Hematopoietic multipotent progenitor cell (in vitro differentiated cells): ENCODE data around the gene NEUROD4. TPM values are rescaled to one million over a fixed set of nuclear protein-coding genes. Genes with fewer than 3 reads are reported as not detected.
"Not testable (repeated sequence)": the region's sequence is repeated elsewhere in the genome, so short reads cannot be mapped to it uniquely, and the experiment has no call there.

Source experiments
- DNase-seq, 3 donors: peaks; one replicate each; pipeline ENCODE4 v3.0.0-alpha.2; 2011 to 2015; ENCODE audit warnings: low read depth in 2 of 3, low spot score in 2 of 3
- total RNA-seq: library from RNA; depleted of rRNA; stranded (reverse); fragments of >200 nt; gene quantifications from one replicate; pipeline ENCODE4 v1.2.3, GENCODE V29; 2012

Gene NEUROD4, protein sequence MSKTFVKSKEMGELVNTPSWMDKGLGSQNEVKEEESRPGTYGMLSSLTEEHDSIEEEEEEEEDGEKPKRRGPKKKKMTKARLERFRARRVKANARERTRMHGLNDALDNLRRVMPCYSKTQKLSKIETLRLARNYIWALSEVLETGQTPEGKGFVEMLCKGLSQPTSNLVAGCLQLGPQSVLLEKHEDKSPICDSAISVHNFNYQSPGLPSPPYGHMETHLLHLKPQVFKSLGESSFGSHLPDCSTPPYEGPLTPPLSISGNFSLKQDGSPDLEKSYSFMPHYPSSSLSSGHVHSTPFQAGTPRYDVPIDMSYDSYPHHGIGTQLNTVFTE
- not detected for total RNA-seq

DNA sequence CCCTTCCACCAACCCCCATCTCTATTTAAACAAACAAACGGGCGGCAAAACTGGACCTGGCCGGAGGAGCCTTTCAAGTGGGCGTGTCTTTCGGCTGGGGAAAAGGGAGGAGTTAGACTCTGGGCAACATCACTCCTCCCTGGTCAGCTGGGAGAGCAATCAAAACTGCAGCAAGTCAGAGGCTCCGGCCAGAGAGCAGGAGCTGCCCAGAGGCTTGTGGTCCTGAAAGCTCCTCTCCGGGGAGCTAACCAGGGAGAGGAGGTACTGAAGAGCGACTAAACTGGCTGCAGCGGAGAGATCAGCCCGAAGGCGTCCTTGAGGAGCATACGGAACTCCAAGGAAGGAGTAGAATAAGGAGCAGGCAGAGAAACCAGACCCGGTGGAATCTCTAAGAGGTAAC lies at the start of gene NEUROD4:
Gene NEUROD4 (plus strand): TSS at position 191 of the 400 bp plus-strand sequence. CDS start 6,466 bp downstream, outside the sequence.
- peak in 2 of 3 donors; percentile 52 to 76 for DNase-seq

DNA sequence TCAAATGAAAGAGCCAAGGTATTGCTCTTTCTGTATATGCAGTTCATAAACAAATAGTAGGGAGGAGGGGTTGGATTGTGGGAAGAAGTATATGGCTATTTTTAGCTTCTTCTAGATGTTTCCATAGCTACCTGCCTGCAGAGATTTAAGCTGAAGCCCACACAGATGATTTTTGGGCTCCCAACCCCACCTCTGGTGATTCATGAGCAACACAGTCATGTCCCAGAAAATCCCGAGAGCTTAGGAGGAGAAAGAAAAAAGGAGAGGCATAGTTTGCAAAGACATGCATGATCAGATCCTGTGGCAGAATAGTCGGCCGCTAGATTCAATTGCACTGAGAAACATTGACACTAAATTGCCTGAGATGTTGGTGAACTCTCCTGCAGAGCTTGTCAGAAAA lies 49.0 kb upstream of the NEUROD4 start:
- DNase-seq, result no peak

DNA sequence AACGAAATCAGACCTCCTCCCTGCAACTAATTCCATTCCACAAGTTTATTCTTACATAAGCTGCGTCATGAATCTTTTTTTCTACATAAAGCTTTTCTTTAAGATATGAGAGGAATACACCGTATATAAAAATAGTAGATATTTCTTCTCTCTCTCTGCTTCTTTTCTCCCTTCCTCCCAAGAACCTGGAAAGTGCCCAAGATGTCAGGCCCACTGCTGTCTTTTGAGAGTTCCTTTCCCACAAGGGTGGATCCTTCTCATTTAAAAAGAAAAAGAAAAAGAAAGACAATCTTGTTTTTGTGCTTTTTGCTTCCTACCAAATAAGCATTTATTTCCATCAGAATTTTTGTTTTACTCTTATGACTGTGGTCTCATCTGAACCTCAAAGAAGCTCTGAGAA lies 46.2 kb upstream of the NEUROD4 start:
- no peak for DNase-seq

DNA sequence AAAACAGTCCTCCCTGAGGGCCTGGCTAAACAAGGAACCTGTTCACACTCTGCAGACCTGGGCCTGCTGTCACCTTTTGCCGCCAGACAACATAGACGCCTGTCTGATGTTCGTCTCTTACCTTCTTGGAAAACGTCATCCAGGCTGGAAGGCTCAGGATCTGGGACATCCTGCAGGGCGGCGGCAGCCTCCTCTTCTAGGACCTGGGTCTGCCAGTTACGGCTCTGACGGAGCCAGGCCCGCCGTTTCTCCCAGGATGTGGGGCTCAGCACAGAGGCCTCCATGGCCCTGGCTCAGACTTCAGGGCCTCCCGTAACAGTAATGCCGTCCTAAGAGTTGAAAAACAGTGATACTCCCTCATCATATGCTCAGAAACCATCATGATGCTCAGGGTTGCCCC lies 45.5 kb upstream of the NEUROD4 start:
- no peak for DNase-seq

DNA sequence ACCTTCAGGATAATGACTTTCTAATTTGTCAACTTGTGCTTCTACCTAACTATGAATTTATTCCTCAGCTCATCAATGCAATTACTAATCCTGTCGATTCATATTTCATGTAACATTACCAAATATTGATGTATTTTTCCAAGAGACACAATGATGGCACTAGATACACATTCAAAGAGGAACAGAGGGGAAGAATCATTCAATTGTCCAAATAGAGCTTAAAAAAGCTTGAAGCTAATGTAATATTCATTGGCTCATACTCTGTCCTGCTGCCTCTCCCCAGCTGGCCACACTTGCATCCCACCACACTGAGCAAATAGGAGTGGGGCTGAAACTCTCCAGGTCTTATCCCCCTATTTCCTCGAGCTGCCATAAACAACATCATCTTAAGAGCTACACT lies 44.5 kb upstream of the NEUROD4 start:
- no peak for DNase-seq

DNA sequence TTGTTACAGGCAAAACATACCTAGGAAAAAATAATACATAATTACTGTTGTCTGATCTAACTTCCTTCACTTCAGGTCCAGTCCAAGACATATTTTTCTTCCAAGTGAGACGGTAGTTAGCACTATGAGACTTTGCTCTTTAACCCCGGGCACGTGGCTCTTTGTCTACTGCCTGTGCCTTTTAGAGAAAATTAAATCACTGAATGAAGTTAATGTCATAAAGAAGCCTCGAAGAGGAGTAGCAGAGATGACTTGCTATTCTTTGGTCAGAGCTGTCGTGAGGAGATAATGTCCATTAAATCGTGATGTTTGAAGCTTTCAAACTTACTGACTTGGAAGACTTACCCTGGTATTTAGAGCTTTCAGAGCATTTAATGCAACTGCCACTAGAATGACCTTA lies 43.9 kb upstream of the NEUROD4 start:
- DNase-seq, result no peak

DNA sequence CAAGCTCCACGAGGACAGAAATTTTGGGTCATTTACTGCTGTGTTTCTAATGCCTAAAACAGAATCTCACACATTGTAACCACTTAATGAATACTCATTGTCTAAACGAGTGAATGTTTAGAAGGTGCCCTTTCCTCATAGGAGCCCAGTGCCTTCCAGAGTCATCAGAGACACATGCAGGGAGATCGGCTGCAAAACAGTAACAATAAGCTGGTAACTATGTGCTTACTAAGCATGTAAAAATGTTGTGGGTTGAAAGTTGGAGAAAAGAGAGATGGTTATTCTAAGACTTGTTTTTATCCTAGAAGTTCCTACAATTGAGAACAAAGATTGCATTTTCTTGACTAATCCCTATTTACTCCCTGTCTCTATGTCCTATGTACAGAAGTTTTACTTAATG lies 42.6 kb upstream of the NEUROD4 start:
- no peak for DNase-seq

DNA sequence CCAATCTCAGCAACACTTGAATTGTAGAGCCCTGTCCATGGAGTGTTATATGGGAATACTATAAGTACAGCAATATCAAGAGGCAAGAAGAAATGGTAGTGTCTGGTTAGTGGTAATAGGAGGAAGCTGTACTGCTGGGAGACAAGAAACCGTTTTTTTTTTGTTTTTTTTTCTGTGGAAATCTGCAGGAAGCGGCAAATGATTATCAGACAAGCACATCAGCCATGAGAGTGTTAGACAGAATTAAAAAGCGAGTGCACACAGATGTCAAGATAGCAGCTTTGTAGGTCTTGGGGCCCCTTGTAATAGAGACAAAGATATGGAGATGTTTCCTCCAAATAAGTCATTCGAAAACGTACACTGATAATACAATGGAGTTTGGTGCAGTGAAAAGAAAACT lies 41.9 kb upstream of the NEUROD4 start:
- DNase-seq, result peak in 2 of 3 donors; percentile 46 to 64

DNA sequence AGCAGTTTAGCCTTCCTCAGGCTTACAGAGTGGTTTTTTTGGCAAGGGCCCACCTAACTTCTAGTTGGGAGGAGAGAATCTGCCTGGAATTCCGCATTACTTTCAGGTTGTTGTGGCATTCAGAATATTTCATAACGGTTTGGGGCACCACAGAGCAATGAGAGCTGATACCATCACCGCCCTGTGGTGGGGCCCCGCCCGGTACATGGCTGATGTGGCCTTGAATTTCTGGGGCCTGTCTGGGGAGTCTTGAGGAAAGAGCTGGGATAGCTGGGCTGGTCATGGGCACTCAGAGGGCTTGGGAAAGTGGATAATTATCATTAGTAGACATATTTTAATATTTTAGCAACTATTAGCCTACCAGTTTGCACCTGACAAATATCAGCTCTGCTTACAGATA lies 39.4 kb upstream of the NEUROD4 start:
- DNase-seq, result no peak

DNA sequence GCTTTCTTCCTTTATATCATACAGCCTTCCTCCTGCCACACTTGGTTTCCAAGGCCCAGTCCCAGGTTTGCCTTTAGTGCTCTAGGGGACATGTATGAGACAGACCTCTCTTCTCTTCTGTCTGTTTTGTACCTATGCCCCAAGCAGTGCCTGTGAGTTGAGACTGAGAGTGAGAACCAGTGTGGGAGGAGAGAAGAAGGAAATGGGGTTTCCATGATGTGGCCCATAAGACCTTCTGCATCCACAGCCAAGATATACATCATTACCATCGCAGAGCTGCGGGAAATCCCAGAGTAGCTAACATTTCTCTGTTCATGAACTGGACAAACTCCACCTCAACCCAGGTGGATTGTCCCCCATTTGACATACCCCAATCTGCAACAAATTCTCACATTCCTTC lies 38.0 kb upstream of the NEUROD4 start:
- no peak for DNase-seq

DNA sequence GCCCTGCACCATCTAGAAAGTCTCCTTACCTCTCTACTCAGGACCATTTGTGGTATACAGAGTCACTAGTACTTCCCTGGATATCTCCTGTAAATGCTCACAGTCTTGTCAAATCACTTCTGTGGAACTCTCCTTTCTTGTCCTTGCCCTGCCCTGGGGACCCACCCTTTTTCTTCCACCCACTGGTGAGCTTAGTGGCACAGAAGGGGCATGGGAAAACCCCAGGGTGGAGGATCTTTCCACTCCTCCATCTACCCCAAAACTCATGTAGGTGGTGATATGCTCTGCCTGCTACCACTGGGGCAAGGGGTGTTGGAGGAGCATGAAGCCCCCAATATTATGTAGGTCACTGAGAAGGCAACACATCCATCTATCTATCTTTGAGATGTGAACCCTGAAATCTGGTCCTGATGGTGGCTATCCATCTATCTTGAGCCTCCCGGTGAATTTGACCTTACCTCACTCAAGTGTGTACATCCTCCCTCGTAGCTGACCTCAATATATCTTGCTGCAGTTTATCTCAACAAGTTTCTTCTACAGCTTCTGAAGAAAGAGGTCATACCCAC lies 36.2 kb upstream of the NEUROD4 start:
- no peak for DNase-seq

DNA sequence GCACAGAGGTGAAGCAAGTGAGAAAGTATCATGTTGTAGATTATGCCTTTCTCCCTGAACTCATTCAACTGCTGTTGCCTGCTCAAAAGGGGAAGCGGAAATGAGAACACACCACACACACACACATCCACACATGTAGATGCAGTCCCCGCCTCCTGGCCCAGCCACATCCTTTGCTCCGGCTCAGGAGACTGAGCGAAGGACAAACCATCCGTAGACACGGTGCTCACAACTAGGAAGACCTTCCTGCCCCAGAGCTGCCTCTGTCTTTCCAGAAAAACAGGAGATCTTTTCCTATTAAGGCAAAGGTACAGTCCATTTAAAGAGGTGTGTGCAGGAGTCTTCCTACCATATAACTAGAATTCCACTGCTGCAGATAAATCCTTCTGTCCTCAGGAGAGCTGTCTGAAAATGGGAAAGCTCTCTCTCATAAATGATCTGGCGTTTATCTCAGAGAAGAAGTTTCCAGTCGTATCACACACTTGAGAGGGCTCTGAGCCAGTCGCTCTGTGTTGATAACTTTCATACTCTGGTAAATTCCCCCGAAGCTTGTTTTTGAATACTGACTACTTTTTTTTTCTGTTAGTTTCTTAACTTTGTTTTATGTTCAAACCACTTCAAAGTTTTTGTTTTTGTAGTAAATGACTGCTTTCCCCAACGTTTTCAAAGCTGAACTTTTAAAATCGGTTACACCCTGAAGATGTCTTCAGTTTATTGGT lies 35.0 kb upstream of the NEUROD4 start, which contains the start of gene TESPA1:
Gene TESPA1 (minus strand): TSS at position 105 of the 719 bp plus-strand sequence. CDS start 10,200 bp downstream, outside the sequence.
- DNase-seq, result peak; percentile 61 to 95 (median 91)

DNA sequence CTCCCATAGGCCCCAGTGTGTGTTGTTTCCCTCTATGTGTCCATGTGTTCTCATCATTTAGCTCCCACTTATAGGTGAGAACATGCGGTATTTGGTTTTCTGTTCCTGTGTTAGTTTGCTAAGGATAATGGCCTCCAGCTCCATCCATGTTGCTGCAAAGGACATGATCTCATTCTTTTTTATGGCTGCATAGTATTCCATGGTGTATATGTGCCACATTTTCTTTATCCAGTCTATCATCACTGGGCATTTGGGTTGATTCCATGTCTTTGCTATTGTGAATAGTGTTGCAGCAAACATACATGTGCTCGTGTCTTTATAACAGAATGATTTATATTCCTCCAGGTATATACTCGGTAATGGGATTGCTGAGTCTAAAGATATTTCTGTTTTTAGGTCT lies 33.0 kb upstream of the NEUROD4 start:
- DNase-seq, result not testable (repeated sequence)

DNA sequence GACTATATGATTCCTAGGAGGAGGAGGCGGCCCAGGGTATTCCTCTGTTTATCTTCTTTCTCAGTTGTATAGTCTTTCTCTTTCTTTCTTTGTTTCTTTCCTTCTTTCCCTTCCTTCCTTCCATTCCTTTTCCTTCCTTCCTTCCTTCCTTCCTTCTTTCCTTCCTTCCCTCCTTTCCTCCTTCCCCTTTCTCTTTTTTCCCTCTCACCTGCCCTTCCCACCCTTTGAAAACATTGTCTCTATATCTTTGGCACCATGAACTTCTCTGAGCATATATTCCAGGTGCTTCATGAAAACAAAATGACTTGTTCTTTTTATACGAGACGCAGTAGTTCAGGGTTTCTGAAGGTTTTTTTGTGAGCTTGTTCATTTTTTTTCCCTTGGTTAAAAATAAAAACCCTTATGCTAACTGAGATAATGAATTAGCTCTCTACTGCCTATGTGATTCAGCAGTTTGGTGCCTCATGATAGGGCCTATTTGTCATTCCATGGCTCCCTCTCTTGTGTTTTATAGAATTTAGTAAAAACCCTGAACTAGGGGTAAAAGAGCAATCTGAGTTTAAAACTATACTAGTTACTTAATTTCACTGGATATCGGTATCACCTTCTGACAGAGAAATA lies 32.1 kb upstream of the NEUROD4 start:
- DNase-seq, result peak in 2 of 3 donors; percentile 52 to 72

DNA sequence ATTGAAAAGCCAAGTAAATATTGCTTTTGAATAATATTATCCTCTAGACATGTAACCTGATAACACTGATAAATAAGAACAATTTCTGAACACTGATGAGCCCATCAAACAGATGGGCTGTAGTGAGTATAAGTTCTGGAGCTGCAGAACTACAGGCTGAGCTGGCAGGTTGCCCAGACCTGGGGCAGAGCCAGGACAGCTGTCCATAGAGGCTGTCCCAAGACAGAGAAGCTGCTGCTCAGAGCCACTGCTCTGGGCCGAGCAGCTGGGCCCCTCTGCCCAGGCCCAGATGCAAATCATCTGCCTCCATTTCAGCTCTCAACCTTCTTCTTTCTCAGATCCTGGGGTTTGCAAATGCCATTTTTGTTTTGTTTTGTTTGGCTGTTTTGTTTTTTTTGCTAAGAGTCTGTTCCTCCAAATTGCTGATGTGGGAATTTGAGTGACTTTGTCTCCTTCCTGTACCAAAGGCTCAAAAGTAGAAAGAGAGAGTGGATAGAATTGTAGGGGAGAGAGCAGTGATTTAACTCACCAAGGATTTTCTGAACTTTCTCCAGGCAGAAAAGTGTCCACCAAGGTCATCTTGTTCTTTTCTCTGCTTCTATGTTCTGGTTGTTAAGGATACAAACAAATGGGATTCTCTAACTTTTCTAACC lies 31.2 kb upstream of the NEUROD4 start:
- peak in 1 of 3 donors; percentile 40 for DNase-seq

DNA sequence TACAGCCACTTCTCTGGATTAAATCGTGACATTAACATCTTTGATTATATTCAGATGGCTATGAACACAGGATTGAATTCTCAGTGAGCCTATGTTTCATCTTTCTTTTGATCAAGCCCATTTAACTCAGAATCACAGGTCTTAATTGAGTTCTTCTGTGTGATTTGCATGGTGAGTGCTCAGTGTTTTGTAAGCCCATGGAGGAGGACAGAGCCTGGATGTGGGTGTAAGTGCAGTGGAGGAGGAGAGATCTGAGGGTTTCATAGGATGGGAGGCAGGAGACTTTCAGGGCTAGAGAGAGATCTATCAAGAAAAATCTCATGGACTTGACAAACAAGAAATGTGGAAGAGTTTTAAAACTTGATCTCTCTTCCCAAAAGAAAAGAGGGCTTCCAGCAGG lies 29.9 kb upstream of the NEUROD4 start:
- DNase-seq, result no peak

DNA sequence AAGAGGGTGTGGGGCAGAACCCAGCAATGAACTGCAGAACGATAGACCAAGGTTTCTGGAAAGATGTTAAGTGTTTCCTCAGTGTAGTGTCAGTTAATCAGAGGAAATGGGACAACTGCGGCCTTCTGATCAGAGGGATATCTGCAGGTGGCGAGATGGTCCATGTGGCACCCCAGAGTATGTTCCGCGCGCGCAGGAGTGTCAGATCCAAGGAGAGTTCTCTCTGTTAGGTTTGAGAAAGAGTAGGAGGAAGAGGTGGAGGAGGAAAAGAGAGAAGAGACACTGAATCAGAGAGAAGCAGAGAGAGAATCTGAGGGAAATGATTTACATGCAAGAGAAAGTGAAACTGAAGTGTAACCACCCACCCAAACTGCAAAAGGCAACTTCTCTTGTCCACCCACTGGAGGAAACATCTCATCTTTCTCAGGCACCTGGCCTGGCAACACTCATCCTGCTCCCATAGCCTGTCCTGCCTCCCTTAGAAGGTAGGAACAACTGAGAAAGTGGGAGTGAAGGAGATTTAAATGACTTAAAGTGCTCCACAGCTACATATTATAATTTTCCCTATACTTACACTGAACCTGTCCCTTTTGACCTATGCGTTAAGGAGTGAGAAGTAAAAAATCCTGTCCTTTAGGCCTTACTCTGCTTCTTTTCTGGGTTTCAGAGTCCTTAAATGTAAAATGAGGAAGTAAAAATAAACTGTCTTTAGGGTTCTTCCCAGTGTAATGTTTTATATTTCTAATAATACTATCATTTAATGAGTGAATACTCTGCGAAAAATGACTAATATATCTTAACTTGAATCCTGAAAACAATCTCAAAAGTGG lies 28.4 kb upstream of the NEUROD4 start:
- DNase-seq, result peak in 2 of 3 donors; percentile 51 to 66

DNA sequence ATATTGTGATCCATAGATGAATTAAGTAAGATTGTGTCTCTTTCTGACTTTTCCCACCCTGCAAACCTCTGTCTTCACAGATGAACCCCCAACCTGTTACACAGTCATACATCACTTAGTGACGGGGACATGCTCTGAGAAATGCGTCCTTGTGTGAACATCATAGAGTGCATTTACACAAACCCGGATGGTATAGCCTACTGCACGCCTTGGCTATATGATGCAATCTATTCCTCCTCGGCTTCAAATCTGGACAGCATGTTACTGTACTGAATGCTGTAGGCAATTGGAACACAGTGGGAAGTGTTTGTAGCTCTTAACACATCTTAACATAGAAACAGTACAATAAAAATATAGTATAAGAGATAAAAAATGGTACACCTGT lies 27.8 kb upstream of the NEUROD4 start:
- DNase-seq, result no peak

DNA sequence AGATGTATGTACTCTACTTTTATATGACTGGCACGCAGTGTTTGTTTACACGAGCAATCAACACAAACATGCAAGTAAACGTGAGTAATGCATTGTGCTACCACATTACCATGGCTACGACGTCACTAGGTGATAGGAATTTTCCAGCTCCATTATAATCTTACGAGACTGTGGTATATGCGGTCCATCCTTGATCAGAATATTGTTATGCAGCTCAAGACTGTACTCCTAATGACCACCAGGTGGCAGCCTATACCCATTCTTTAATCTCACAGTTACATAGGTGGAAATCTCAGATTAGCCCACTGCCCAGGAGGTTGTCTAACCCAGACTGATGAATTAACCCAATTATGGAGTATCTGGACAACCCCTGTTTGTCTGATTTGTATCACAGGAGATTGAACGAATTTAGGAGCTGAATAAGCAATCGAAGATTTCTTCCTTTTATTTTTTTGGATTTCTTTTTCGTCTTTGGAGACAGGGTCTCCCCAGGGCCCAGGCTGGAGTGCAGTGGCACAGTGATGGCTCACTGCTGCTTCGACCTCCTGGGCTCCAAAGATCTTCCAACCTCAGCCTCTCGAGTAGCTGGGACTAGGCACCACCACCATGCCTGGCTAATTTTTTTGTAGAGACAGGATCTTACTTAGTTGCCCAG lies 26.5 kb upstream of the NEUROD4 start:
- peak; percentile 66 to 85 (median 74) for DNase-seq
